Measurements from ENCODE around the gene GRIP2.

Gene GRIP2

DNA sequence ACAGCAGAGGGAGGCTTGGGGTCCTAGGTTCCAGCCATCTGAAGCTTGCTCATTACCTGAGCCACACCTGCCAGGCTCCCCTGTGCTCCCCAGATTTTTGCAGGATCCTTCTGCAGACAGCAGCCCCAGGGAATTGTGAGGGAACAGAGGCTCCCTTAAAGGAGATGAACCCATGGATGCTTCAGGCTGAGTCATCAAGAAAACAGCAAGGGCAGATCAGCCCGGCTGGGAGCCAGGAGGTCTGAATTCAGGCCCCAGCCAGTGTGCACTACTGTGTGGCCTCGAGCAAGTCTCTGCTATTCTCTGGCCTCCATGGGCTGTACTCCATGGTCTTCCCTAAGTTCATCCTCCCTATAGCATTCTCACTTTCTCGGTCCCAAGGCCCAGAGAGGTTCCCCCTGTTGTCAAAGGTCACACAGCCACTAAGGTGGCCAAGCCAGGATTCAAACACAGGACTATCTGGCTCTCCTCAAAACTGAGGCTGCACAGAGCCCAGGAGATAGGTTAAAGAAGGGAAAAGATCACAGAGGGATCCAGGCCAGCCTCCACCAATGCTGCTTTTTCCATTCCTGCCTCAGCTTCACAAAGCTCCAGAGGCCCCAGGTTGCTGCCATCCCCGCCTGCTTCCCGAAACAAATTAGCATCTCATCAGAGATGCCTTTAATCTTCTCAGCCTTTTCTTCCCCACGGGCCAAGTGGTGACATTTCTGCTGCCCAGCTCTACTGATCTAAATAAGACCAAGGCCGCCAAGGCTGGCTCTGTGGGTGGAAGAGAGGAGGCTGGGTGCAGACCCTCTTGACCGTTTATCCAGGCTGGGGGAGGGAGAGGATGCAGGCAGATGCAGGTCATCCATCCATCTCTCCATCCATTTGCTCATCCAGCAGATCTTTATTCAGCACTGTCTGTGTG lies 21.2 kb upstream of the GRIP2 start:
- no peak for DNase-seq

- DNase-seq = no peak
Measured at GRCh38 chr3:14560110-14560509, 20.0 kb upstream of the GRIP2 start.

- DNase-seq = no peak
Measured at GRCh38 chr3:14558029-14558428, 17.9 kb upstream of the GRIP2 start.

- DNase-seq = no peak
Measured at GRCh38 chr3:14555835-14556234, 15.7 kb upstream of the GRIP2 start.

GRCh38 chr3:14554715-14555114 lies 14.6 kb upstream of the GRIP2 start:
- DNase-seq = no peak

- DNase-seq = no peak
Measured at GRCh38 chr3:14553871-14554270, 13.7 kb upstream of the GRIP2 start.

- DNase-seq = no peak
Measured at GRCh38 chr3:14552717-14553116, 12.6 kb upstream of the GRIP2 start.

DNA sequence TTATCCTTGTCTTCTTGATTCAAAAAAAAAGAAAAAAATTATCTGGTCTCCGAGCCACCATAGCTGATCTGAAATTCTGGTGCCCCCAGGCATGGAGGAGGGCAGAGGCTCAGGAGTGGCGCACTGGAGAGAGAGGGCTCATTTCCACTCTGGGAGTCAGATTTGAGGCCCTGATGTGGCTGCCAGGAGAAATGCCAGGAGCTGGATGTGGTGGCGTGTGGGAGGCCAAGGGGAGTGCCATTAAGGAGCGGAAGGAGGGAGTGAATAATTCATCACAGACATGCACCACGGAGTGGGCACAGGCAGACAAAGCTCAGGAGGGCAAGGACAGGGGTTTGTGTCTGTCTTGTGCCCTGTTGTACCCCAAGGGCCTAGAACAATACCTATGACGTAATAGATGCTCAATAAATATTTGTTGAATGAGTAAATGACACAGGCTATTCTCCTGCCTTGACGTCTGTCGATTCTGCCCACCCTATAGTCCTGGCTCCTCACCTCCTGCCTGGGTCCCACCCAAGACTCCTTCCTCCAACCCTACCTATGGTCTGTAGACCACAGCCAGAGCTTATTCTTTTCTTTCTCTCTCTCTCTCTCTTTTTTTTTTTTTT lies 12.0 kb upstream of the GRIP2 start:
- DNase-seq = no peak

DNA sequence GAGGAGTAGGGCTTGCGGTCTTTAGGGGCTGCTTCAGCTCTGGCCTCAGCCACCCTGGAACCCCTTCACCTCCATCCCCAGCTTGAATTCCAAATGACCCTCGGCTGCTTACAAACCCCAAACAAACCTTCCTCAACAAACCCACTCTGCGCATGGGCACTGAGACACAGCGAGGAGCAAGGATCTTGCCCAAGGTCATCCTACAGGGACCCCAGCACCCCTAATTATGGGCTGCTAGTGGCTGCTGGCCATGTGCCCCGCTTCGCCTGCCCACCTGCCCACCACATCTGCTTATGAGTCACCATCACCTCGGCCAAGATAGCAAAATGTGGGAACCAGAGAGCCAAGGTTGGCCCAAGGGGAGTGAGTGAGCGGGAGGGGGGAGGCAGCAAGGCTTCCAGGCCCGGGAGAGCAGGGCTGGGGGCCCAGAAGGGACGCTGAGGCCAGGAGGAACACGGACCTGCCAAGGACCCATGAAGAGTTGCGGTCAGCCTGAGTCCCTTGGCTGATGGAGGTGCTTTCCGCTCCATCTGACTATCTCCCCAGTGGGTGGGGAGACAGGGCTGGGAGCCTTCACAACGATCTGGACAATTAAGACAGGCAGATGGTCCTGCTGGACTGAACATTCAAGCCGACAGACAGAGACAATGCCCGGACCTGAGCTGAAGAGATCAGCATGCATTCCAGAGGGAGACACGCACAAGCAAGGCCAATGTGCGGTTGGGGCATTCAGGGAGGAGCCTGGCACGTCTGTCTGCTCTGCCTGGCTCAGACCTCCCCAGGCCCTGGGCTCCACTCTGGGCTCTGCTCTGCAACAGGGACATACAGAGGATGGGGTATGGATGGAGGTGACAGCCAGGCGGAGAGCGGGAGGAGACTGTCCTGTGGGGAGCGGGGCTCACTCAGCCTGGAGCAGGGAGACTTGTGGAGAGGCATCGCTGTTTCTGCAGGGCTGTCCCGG lies 10.8 kb upstream of the GRIP2 start:
- DNase-seq = no peak

GRCh38 chr3:14550181-14550580 lies 10.0 kb upstream of the GRIP2 start:
- DNase-seq = no peak

- DNase-seq = no peak
Measured at GRCh38 chr3:14549256-14549919, 9.2 kb upstream of the GRIP2 start.

DNA sequence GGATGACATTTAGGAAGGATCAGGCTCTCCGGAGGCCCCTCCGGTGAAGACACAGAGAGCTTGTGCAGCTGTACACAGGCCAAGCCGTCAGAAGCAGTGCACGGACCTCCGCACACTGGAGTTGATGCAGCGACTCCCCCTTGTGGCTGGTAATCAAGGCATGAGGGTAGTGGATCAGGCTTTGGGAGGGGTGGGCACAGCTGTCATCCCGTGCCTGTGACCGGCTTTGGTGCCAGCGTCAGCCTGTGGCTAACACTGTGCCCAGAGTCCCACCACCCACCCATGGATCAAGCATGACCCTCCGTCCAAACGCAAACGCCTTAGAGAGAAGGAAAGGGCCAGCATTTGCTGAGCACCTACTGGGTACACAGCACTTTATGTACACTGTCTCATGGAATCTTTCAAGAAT lies 8.2 kb upstream of the GRIP2 start:
- DNase-seq = peak; percentile 39

DNA sequence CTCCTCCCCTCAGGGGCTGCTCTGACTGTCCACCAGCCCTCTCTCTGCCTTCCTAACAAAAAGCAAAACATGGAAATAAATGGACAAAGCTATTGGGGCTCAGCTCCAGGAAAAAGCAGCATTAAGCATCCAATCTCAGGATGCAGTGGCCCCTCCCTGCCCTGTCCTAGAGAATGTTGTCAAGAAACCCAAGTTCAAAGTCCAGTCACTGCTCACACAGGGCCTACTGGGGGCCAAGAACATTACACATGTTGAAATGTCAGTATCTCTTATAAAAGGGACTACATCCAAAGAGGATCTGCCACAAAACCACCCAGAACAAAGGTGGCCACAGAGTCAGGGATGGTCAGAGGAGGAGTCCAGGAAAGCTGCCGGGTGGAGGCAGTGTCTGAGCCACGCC lies 7.6 kb upstream of the GRIP2 start:
- no peak for DNase-seq

DNA sequence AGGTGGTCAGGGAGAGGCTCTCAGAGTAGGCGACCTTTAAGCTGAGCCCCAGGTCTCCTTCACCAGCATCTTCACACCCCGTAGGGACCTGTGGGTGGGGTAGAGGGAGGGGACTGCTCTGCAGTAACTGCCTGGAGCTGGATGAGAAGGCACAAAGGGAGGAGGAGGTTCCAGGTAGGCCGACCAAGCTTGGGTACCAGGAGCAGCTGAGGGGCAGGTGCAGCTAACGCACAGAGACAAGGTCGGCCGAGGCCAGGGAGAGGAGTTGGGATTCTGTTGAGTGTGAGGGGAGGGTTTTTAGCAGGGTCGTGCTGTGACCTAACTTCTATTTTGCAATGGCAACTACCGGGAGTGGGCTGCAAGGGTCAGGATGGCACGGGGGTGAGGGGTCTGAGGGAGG lies 5.9 kb upstream of the GRIP2 start:
- no peak for DNase-seq

DNA sequence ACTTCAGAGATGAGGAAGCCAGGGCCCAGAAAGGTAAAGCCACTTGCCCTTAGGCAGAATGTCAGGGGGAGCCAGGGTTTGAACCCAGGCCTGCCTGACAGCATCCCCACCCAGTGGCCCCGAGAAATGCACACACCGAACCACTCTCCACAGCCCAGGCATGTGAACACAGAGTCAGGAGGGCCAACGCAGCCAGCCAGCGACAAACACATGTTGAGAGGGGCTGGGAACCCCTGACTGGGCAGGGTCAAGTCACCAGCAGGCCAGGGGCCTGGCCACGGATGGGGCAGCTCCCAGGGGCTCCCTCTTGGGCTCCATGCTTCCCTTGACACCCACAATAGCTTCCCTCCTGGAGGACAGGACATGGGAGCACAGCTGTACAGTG lies 5.1 kb upstream of the GRIP2 start:
- DNase-seq = no peak

DNA sequence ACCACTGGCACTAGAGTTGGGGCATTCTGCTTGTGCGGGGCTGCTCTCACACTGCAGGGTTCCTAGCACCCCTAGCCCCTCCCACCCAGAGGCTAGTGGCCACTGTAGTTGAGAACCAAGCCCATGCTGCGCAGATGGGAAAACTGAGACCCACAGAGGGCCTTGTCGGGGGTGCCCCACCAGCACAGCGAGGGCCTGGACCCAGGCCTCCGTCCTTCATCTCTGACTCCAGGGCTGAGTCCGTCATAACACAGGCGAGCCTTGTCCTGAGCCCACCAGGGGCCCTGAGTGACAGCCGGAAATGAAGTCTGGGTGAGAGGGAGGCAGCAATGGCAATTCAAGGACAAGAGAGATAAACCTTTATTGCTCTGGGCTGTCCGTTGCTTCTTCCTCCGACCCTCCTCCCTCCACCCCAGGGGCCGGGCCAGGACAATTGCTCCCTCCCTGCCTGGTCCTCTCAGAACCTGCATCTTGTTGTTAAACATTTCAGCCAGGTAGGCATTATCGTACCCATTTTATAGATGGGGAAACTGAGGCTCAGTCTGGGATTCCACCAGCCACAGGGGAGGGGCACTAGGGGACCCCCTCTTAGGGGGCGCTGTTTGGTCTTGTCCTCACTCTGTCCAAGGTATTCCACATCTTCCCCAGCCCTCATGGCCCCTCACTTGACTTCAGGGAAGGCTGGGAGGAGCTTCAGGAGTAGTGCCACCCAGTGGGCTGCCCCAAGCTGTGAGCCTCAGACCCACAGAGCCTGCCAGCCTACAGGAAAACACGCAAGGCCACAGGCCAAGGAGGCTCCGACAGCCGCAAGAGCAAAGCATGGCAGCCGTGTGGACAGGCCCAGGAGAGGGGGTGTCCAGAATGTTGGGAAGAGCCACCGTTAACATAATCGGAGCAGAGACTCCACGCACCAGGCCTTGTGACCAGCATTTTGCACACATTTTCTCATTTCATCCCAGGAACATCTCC lies 4.4 kb upstream of the GRIP2 start:
- no peak for DNase-seq

DNA sequence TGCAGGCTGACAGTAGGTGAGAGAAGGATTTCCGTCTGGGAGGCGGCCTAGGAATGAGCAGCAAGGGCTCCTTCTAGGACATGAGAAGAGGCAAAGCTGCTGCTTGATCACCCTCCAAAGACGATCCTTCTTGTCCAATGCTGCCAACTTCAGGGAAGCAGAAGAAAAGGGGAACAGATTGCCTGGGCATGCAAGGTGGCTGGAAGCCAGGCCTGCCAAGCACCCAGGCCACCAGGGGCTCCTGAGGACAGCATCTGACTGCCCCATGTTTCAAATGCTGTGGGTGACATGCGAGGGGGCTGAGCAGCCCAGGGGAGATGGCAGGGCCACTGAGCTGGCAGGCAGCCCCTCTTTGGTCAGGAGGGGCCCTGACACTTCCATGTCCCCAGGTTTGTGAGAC lies 3.3 kb upstream of the GRIP2 start:
- DNase-seq = no peak

GRCh38 chr3:14542656-14543055 lies 2.5 kb upstream of the GRIP2 start:
- no peak for DNase-seq

- no peak for DNase-seq
Measured at GRCh38 chr3:14541646-14542045, 1.5 kb upstream of the GRIP2 start.

- no peak for DNase-seq
Measured at GRCh38 chr3:14540821-14541385, 761 bp upstream of the GRIP2 start.

GRCh38 chr3:14539384-14539741 lies 779 bp downstream of the GRIP2 start:
- no peak for DNase-seq

All from stimulated activated CD4-positive, alpha-beta T cell treated with anti-CD3 and anti-CD28 coated beads, Interleukin-12 subunit alpha, Interleukin-12 subunit beta, amount 100 ng/mL, for 4 hours (primary cell).